ENCODE data around the gene IPPK.
A peak's percentile ranks its signal among the peaks of the same experiment; 100 is the strongest.

The IPPK gene

GRCh38 chr9:92669890-92670708, at the start of gene IPPK:
IPPK (minus strand) TSS chr9:92670131; CDS start chr9:92669988, 143 bp downstream.
- peak; percentile 89 to 97 for DNase-seq (ENCODE audit: low read depth in 1 of 2, low spot score in 1 of 2)

DNA sequence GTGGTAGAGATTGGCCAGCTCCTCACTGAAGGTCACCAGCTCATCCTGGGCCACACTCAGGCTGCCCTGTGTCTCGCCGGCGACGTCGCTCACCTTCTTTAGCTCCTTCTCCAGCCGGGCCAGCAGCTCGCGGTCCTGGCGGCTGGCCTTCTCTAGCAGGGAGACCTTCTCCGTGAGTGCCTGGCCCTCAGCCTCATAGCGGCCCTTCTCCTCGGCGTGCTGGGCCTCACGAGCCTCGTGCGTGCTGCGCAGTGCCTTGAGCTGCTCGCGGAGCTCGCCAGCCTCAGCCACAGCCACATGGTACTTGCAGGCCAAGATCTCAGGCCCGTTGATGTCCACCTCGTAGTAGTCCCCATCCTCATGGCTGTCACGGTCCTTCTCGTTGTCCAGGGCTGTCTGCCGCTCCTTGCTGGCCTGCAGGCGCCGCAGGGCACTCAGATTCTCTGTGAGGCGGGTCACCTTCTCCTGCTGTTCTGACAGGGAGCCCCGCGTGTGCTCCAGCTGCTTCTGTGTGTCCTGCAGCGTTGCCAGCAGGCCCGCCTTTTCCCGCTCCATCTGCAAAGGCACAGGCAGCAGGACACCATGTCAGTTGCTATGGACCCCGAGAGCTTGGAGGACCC, 49.2 kb upstream of the IPPK start:
- no peak for DNase-seq (ENCODE audit: low read depth in 1 of 2, low spot score in 1 of 2)

DNA sequence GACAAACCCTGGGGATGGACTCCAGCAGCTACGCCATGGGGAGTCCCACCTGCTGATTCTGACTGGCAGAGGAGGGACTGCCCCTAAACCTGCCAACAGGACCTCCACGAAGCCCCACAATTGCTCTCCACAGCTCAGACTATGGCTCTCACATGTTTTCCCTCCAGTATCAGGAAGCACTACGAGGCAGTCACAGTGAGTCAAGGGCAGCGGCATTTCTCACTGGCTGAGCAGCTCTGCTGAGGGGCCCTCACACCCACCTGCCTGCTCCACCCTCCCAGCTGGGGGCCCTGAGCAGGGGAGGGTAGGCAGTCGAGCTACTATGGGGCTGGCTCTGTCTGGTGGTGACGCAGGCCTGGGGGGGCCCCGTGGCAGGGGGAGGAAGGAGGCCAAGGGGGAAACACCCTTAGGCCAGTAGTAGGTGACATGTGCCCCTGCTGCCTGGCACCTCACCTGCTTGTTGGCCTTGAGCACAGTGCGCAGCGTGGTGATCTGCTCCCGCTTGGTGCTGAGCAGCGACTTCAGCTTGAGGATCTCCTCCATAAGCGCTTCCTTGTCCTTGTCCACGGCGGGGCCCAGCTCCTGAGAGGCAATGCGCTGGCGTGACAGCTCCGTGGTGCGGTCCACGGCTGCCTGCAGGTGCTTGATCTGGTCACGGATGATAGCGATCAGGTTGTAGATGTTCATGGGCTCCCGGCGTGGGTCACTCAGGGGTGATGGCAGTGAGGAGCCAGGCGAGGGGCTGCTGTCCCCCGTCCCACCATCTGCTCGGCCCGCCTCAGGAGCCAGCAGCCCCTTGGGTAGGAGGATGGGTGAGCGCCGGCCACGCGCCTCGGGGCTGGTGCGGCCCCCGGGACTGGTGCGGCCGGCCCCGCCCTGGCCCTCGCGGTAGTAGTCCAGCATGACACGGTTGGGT, 48.4 kb upstream of the IPPK start:
- DNase-seq (ENCODE audit: low read depth in 1 of 2, low spot score in 1 of 2) = no peak

DNA sequence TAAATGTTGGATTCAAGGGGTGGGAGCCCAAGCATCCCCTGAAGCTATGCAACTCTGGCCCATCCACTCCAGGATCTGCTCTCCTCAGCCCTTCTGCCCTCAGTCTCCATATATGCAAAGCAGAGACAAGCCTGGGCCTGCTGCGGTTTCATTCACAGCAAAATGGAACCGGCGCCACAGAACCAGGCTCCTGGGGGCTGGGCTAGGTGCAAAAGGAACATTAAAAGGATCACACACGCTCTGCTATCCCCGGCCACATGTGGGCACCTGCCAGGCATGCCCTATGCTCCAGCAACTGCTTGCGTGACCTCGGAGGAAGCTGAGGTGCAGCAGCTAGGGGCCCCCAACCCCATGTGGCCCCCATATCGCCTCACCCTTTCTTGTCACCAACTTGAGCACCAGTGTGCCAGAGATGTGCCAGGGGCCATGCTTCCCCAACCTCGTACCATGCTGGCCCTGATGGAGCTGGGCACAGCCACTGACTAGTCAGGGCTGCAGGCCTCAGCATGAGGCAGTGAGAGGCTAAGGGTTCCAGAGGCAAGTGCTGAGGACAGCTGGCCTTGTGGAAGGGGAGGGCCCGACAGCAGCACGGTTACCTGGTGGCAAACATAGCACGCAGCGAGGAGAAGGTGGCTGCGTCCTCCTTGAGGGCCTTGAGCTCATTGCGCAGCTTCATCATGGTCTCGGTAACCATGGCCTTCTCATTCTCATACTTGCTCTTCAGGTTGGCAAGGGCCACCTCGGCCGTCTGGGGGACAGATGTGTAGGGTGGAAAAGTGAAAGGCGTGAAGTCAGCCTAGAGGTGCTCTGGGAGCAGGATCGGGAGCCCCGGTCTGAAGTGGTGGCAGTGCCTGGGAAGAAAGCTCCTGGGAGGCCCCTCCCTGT, 47.5 kb upstream of the IPPK start:
- no peak for DNase-seq (ENCODE audit: low read depth in 1 of 2, low spot score in 1 of 2)

- DNase-seq (ENCODE audit: low read depth in 1 of 2, low spot score in 1 of 2) = peak; percentile 70 to 86
These were observed 46.6 kb upstream of the IPPK start for GRCh38 chr9:92716557-92716956.

DNA sequence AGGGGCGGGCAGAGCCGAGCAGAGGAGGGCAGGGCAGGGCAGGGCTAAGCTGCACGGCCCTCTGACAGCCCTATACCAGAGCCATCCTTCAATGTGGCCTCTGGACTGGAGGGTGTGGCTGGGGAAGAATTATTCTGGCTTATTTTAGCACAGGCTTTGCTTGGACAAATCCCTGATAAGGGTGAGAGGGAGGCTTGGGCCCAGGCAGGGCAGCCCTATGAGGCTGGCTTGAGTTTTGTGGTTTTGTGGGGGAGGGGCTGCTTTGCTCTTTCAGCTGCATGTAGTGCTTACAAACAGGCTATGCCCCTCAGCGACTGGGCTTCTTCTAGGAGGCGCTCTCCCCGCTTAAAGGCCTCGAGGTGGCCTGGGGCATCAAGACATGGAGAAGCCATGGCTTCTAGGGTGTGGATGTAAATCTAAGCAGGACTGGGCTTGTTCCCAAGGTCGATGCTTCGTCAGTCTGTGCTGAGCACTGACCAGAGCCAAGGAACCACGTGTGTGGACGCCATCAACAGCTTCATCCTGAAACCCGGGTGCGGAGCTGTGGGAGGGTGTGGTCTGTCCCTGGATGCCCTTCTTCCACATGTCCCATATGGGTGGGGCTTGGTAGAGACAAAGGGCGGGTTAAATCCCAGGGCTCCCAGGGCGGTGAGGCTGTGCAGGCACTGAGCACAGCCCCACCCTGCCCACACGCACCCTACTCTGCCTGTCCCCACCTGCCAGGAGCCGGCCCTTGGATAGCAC, 45.7 kb upstream of the IPPK start:
- DNase-seq (ENCODE audit: low read depth in 1 of 2, low spot score in 1 of 2) = no peak

GRCh38 chr9:92714787-92715487, 45.0 kb upstream of the IPPK start:
- no peak for DNase-seq (ENCODE audit: low read depth in 1 of 2, low spot score in 1 of 2)

GRCh38 chr9:92714016-92714415, 44.1 kb upstream of the IPPK start:
- DNase-seq (ENCODE audit: low read depth in 1 of 2, low spot score in 1 of 2) = no peak

GRCh38 chr9:92713528-92713927, 43.6 kb upstream of the IPPK start:
- DNase-seq (ENCODE audit: low read depth in 1 of 2, low spot score in 1 of 2) = no peak

- DNase-seq (ENCODE audit: low read depth in 1 of 2, low spot score in 1 of 2) = no peak
These were observed 42.8 kb upstream of the IPPK start for GRCh38 chr9:92712767-92713166.

- no peak for DNase-seq (ENCODE audit: low read depth in 1 of 2, low spot score in 1 of 2)
These were observed 41.9 kb upstream of the IPPK start for GRCh38 chr9:92711844-92712243.

GRCh38 chr9:92711146-92711545, 41.2 kb upstream of the IPPK start:
- no peak for DNase-seq (ENCODE audit: low read depth in 1 of 2, low spot score in 1 of 2)

DNA sequence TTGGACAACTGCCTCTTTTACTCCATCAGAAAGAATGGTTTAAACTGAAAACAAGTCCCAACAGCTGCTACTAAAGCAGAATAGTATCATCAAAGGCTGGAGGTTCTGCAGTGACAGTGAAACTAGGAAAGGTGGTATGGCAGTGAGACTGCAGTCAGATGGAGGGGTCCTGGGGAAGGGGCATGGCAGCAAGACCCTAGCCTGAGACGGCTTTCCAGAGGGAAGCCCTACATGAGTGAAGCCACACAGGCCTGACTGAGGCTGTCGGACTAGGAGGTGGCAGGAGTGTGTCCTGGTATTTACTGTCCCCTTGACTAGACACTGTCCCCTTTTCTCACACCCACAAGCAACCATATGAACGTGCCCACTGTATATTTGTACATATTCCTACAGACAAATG, 40.4 kb upstream of the IPPK start:
- no peak for DNase-seq (ENCODE audit: low read depth in 1 of 2, low spot score in 1 of 2)

- no peak for DNase-seq (ENCODE audit: low read depth in 1 of 2, low spot score in 1 of 2)
These were observed 40.0 kb upstream of the IPPK start for GRCh38 chr9:92709954-92710353.

DNA sequence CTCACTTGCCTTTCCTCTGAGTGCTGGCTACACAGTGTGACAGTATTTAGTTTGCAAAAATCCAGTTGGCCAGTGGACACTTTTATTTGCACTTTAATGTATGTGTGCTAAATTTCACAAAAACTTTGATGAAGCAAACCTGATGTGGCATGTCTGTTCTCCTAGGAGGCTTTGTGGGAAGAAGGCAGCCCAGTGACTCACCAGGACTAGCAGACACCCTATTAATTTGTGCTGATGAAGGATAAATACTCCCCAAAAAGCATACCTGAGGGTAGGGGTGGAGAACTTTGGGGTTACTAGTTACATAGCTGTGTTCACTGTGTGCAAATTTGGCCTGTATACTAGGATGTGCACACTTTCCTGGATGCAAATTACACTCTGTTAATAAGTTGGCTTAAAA, 39.3 kb upstream of the IPPK start:
- DNase-seq (ENCODE audit: low read depth in 1 of 2, low spot score in 1 of 2) = no peak

DNA sequence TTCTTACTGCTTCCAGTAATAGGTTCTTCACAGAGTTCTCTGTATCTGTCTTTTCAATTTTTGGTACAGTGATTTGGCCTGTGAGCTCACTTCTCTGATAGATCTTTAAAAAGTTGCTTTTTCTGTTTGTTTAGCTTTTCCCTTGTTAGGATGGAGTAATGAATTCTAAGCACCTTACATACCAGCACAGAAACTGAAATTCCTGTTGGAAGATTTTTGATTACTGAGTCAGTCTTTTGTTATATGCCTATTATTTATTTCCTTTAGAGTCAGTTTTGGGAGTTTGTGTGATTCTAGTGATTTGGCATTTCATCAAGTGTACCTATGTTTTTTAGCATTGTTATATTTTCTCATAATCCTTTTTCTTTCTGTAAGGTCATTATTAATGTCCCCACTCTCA, 37.6 kb upstream of the IPPK start:
- DNase-seq (ENCODE audit: low read depth in 1 of 2, low spot score in 1 of 2) = no peak

DNA sequence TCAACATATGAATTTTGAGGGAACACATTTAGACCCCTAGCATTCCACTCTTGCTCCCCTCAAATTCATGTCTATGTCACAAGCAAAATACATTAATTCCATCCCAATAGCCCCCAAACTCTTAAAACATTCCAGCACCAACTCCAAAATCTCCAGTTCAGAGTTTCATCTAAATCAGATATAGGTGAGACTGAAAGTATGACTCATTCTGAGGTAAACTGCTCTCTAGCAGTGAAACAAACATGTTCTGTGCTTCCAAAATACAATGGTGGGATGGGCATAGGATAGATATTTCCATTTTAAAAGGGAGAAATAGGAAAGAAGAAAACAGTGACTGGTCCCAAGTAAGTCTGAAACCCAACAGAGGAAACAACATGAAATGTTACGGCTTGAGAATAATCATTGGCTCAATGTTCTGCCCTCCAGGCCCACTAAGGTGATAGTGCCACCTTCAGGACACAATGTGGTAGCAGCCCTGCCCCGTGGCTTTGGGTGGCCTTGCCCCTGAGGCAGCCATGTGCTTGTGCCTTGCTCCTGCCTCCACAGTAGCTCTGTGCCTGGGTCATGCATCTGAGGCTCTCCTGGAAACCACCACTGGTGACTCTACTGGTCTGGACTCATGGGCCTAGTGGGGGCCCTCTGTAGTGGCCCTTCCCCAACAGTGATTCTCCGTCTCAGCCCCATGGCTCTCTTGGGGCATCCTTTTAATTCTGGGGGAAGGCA, 36.4 kb upstream of the IPPK start:
- DNase-seq (ENCODE audit: low read depth in 1 of 2, low spot score in 1 of 2) = no peak

- no peak for DNase-seq (ENCODE audit: low read depth in 1 of 2, low spot score in 1 of 2)
These were observed 34.6 kb upstream of the IPPK start for GRCh38 chr9:92704528-92704927.

- DNase-seq (ENCODE audit: low read depth in 1 of 2, low spot score in 1 of 2) = no peak
These were observed 26.7 kb upstream of the IPPK start for GRCh38 chr9:92696619-92697018.
